Fibroblast of the aortic adventitia (primary cell): ENCODE data around the gene CHST9. TPM values are rescaled to one million over a fixed set of nuclear protein-coding genes. Genes with fewer than 3 reads are reported as not detected.

Source experiments
- DNase-seq: peaks from one replicate; pipeline ENCODE4 v3.0.0-alpha.2; 2010; ENCODE audit warnings: low read depth
- H3K4me3 ChIP-seq: 2 replicates; pipeline ENCODE4 v1.5.1; 2011; ENCODE audit warnings: low read depth, mild to moderate bottlenecking, control low read depth, low read length, moderate library complexity
- CTCF ChIP-seq: IDR thresholded peaks from 2 replicates; pipeline ENCODE4 v1.5.1; 2011; ENCODE audit warnings: mild to moderate bottlenecking, low read length, control low read depth, inconsistent platforms; ENCODE audit not compliant: insufficient read depth
- total RNA-seq: library from RNA; depleted of rRNA; stranded (reverse); fragments of >200 nt; gene quantifications from 2 replicates; pipeline ENCODE4 v1.2.3, GENCODE V29; 2012; ENCODE audit warnings: low replicate concordance

The CHST9 gene
- total RNA-seq, 1 donor = not detected

- TF ChIP-seq CTCF = no peak
- H3K4me3 ChIP-seq = no peak overlapping the region
- DNase-seq = no peak
These were observed 258.9 kb downstream of the CHST9 start for GRCh38 chr18:26926066-26926675.

- DNase-seq = no peak
- no peak overlapping the region for H3K4me3 ChIP-seq
- TF ChIP-seq CTCF = no peak
These were observed 259.8 kb downstream of the CHST9 start for GRCh38 chr18:26925313-26925712.

- TF ChIP-seq CTCF = no peak
- no peak overlapping the region for H3K4me3 ChIP-seq
- no peak for DNase-seq
These were observed 262.8 kb downstream of the CHST9 start for GRCh38 chr18:26922313-26922712.

GRCh38 chr18:26920644-26921043 lies 264.5 kb downstream of the CHST9 start:
- no peak overlapping the region for H3K4me3 ChIP-seq
- no peak for DNase-seq
- TF ChIP-seq CTCF = no peak

GRCh38 chr18:26919627-26920026 lies 265.5 kb downstream of the CHST9 start:
- no peak overlapping the region for H3K4me3 ChIP-seq
- TF ChIP-seq CTCF = no peak
- DNase-seq = peak; percentile 1

GRCh38 chr18:26919201-26919600 lies 265.9 kb downstream of the CHST9 start:
- no peak overlapping the region for H3K4me3 ChIP-seq
- TF ChIP-seq CTCF = no peak

GRCh38 chr18:26911840-26912239 lies 273.3 kb downstream of the CHST9 start:
- TF ChIP-seq CTCF = no peak
- DNase-seq = no peak
- no peak overlapping the region for H3K4me3 ChIP-seq

More at GRCh38 chr18:26919201-26919600, 265.9 kb downstream of the CHST9 start:
- DNase-seq = no peak
